ENCODE measurements around the gene CRIM1. TPM values are rescaled to one million over a fixed set of nuclear protein-coding genes. Genes with fewer than 3 reads are reported as not detected.

Gene CRIM1
- total and polyA plus RNA-seq, 2 experiments from 2014 or later = 76.4 to 485 TPM

DNA sequence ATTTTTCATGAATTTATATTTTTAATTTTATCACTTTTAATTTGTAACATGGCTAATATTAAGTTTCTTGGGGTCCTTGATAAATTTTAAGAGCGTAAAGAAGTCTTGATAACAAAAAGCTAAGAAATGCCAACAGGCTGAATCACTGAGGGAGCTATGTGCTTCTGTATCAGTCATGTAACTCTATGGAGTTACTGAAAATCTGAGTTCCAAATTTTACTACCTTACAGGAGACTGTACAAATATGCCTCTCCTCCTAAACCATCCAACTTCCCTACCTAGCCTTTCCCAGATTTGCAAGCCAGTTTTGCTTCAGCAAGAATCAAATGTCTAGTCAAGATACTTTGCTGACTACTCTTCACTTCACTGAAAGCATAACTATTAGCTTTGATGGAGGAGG is 206.7 kb downstream of the CRIM1 start:
- Histone ChIP-seq H3K27me3 (replicated peaks; ENCODE audit: insufficient read depth) (no peaks in the 10 kb centered on the region), H3K4me3 (peak overlapping the region; percentile 41), H3K27ac (peak overlapping the region; percentile 91), H3K9me2 (ENCODE audit: insufficient read depth) (no peaks in the 10 kb centered on the region), H3K36me3 (ENCODE audit: low read depth) (peaks cover 32% of the 10 kb centered on the region), H3K9me3 (ENCODE audit: low read depth) (no peaks in the 10 kb centered on the region), H4K20me1 (ENCODE audit: insufficient read depth) (no peaks in the 10 kb centered on the region), H3F3A (ENCODE audit: insufficient read depth) (peaks cover 79% of the 10 kb centered on the region), H3K4me1 (ENCODE audit: insufficient read depth) (peaks cover 72% of the 10 kb centered on the region), H3K79me2 (ENCODE audit: insufficient read depth) (peaks cover 69% of the 10 kb centered on the region), H3K4me2 (ENCODE audit: unreplicated experiment) (peak overlapping the region; percentile 78), H2AFZ (no peak overlapping the region), H3K9ac (peak overlapping the region; percentile 63)
- TF ChIP-seq EZH2phosphoT487 (IDR thresholded peaks at IDR 0.05; ENCODE audit: insufficient read depth, low read depth) (no peak), EZH2 (IDR thresholded peaks at IDR 0.05; ENCODE audit: insufficient read depth, poor library complexity, severe bottlenecking) (no peak)
- DNase-seq = peak; percentile 75
- in situ Hi-C loops (cut with MboI) = loop anchor here (25.0 kb wide), 1 partner anchor 225 kb away; no protein-coding TSS in a partner anchor
- 8 to 12% methylated on average over 1 of the region's 1 CpG for WGBS, 2 experiments (ENCODE audit: low coverage in 1 of 2, low lambda C conversion rate in 2 of 2, missing lambda C conversion rate in 2 of 2)

DNA sequence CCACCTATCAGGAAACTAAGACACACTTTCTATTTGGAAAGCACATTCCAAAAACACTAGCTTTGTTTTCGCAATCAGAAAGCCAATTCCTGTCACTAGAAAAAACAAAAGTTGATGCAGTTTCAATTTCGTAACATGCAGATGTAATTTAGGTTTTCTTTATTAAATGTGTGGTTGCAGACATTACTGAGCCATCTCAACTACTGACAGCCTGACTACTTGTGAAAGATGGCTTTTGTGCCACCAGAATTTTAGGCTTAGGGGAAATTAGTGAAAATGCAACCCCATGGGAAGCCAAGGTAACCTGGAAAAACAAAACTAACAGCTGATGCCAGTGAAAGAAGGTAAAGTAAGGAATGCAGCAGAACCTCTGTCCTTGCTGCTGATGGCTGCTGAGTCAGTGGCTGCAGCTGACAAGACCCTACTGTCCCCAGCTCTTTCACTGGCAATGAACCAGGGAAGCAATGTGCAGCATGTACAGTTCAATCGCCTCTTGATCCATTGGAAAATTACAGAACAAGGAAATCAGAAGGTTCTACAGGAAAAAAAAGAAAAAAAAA is 207.5 kb downstream of the CRIM1 start:
- Histone ChIP-seq H3K27ac (peak overlapping the region; percentile 91), H2AFZ (no peak overlapping the region), H3K27me3 (replicated peaks; ENCODE audit: insufficient read depth) (no peaks in the 10 kb centered on the region), H3K4me1 (ENCODE audit: insufficient read depth) (peaks cover 72% of the 10 kb centered on the region), H3K36me3 (ENCODE audit: low read depth) (peaks cover 26% of the 10 kb centered on the region), H3K9ac (peak overlapping the region; percentile 63), H3K4me3 (peak overlapping the region; percentile 41), H3K4me2 (ENCODE audit: unreplicated experiment) (peak overlapping the region; percentile 78), H3K9me2 (ENCODE audit: insufficient read depth) (no peaks in the 10 kb centered on the region), H4K20me1 (ENCODE audit: insufficient read depth) (no peaks in the 10 kb centered on the region), H3F3A (ENCODE audit: insufficient read depth) (peaks cover 79% of the 10 kb centered on the region), H3K79me2 (ENCODE audit: insufficient read depth) (peaks cover 71% of the 10 kb centered on the region), H3K9me3 (ENCODE audit: low read depth) (no peaks in the 10 kb centered on the region)
- in situ Hi-C loops (cut with MboI) = loop anchor here (25.0 kb wide), 1 partner anchor 224 kb away; no protein-coding TSS in a partner anchor
- peak; percentile 73 for DNase-seq
- WGBS, 2 experiments (ENCODE audit: low coverage in 1 of 2, low lambda C conversion rate in 2 of 2, missing lambda C conversion rate in 2 of 2) = 25 to 27% methylated on average over 3 of the region's 3 CpGs
- TF ChIP-seq EZH2 (IDR thresholded peaks at IDR 0.05; ENCODE audit: insufficient read depth, poor library complexity, severe bottlenecking) (no peak), EZH2phosphoT487 (IDR thresholded peaks at IDR 0.05; ENCODE audit: insufficient read depth, low read depth) (no peak)

DNA sequence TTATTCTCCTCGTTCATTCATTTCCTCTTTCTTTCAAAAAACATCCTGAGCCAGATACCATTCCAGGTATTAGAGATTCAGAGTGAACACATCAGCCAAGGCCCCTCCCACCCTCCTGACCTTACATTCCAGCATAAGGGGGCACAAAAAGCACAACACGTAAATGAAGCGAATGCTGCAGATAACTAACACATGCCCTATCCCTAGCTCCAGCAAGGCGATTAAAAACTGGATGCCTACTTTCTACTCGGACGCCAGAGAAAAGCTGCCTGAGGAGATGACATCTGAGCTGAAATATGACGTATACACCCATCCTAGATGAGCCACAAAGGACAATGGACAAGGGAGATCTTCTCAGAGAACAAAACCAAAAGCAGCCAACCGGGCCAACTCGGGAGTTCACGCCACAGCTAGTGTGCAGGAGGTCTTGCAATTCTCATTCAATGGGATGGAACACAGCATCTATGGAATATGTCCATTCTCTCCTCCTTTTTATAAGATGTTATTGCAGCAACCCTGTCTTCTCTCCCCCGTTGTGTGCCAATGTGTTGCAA is 208.9 kb downstream of the CRIM1 start:
- Histone ChIP-seq H3K79me2 (ENCODE audit: insufficient read depth) (peaks cover 58% of the 10 kb centered on the region), H3F3A (ENCODE audit: insufficient read depth) (peaks cover 78% of the 10 kb centered on the region), H3K36me3 (ENCODE audit: low read depth) (peaks cover 17% of the 10 kb centered on the region), H3K27ac (peak overlapping the region; percentile 91; the same call in 1 of the 2 replicates), H2AFZ (no peak overlapping the region), H3K9me2 (ENCODE audit: insufficient read depth) (no peaks in the 10 kb centered on the region), H3K27me3 (replicated peaks; ENCODE audit: insufficient read depth) (no peaks in the 10 kb centered on the region), H3K4me2 (ENCODE audit: unreplicated experiment) (no peak overlapping the region), H4K20me1 (ENCODE audit: insufficient read depth) (no peaks in the 10 kb centered on the region), H3K4me1 (ENCODE audit: insufficient read depth) (peaks cover 73% of the 10 kb centered on the region), H3K9me3 (ENCODE audit: low read depth) (no peaks in the 10 kb centered on the region), H3K4me3 (no peak overlapping the region), H3K9ac (no peak overlapping the region)
- no peak for DNase-seq
- in situ Hi-C loops (cut with MboI) = loop anchor here (25.0 kb wide), 1 partner anchor 223 kb away; no protein-coding TSS in a partner anchor
- TF ChIP-seq EZH2phosphoT487 (IDR thresholded peaks at IDR 0.05; ENCODE audit: insufficient read depth, low read depth) (no peak), EZH2 (IDR thresholded peaks at IDR 0.05; ENCODE audit: insufficient read depth, poor library complexity, severe bottlenecking) (no peak)
- 98% methylated on average over 11 of the region's 11 CpGs for WGBS, 2 experiments (ENCODE audit: low coverage in 1 of 2, low lambda C conversion rate in 2 of 2, missing lambda C conversion rate in 2 of 2)

DNA sequence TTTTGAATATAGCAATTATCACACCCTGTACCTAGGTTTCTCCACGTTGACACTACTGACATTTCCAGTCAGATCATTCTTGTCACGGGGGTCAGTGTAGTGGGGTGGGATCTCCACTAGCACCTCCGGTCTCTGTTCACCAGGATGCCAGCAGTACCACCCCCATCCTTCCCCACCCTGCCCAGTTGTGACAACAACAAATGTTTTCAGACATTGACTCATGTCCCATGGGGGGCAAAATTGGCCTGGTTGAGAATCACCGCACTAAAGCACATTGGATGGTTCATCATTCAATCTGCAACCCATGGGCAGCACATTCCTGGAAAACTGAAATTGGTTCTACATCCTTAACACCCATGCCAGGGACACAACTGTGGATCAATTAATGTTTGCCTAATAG is 210.1 kb downstream of the CRIM1 start:
- peaks cover 15% of the 10 kb centered on the region for H3K36me3 ChIP-seq (ENCODE audit: low read depth)
- no peaks in the 10 kb centered on the region for H4K20me1 ChIP-seq (ENCODE audit: insufficient read depth)
- H3K9me2 ChIP-seq (ENCODE audit: insufficient read depth) = no peaks in the 10 kb centered on the region
- no peak overlapping the region for H3K4me3 ChIP-seq
- no peaks in the 10 kb centered on the region for H3K9me3 ChIP-seq (ENCODE audit: low read depth)
- H3K27ac ChIP-seq = no peak overlapping the region
- no peaks in the 10 kb centered on the region for H3K27me3 ChIP-seq (replicated peaks; ENCODE audit: insufficient read depth)
- H3K9ac ChIP-seq = no peak overlapping the region
- TF ChIP-seq EZH2 (IDR thresholded peaks at IDR 0.05; ENCODE audit: insufficient read depth, poor library complexity, severe bottlenecking) (no peak), EZH2phosphoT487 (IDR thresholded peaks at IDR 0.05; ENCODE audit: insufficient read depth, low read depth) (no peak)
- peaks cover 72% of the 10 kb centered on the region for H3F3A ChIP-seq (ENCODE audit: insufficient read depth)
- no peak for DNase-seq
- H2AFZ ChIP-seq = no peak overlapping the region
- no peak overlapping the region for H3K4me2 ChIP-seq (ENCODE audit: unreplicated experiment)
- in situ Hi-C loops (cut with MboI) = loop anchor here (25.0 kb wide), 1 partner anchor 222 kb away; no protein-coding TSS in a partner anchor
- peaks cover 64% of the 10 kb centered on the region for H3K79me2 ChIP-seq (ENCODE audit: insufficient read depth)
- 93 to 96% methylated on average over 4 of the region's 4 CpGs for WGBS, 2 experiments (ENCODE audit: low coverage in 1 of 2, low lambda C conversion rate in 2 of 2, missing lambda C conversion rate in 2 of 2)
- H3K4me1 ChIP-seq (ENCODE audit: insufficient read depth) = peaks cover 73% of the 10 kb centered on the region

Data from GM23248 (cell line).